Suppressor macrophage (primary cell): ENCODE data around the gene LRP1.

ENCODE experiments used
- DNase-seq, 4 experiments: peaks; one replicate each; pipeline ENCODE4 v3.0.0-alpha.2; 2020 to 2022

Gene LRP1

DNA sequence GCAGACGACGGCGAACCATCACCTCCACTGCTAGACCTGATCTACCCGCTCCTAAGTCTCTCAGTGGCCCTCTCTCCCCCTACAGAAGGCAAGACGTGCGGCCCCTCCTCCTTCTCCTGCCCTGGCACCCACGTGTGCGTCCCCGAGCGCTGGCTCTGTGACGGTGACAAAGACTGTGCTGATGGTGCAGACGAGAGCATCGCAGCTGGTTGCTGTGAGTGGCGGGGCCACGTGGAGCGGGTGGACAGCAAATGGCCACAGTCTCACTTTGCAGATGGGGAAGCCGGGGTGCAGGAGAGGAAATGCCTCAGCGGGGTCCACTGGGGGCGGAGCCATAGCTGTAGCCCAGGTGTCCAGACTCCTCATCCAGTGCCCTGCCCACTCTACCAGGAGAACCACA, 66.9 kb downstream of the LRP1 start:
- DNase-seq = no peak

DNA sequence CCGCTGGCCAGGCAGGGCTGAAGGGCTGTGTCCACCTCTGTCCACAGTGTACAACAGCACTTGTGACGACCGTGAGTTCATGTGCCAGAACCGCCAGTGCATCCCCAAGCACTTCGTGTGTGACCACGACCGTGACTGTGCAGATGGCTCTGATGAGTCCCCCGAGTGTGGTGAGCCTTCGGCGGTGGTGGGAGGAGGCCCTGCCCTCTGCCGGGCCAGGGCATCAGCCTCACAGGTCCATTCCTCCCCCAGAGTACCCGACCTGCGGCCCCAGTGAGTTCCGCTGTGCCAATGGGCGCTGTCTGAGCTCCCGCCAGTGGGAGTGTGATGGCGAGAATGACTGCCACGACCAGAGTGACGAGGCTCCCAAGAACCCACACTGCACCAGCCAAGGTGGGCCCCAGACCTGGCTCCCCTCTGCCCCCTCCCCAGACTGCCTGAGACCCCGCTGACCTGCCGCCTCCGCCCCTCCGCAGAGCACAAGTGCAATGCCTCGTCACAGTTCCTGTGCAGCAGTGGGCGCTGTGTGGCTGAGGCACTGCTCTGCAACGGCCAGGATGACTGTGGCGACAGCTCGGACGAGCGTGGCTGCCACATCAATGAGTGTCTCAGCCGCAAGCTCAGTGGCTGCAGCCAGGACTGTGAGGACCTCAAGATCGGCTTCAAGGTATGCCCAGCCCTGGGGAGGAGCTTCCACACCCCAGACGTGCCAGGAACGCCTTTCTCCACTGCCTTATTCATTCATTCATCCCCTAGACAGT, 67.5 kb downstream of the LRP1 start:
- DNase-seq = no peak

DNA sequence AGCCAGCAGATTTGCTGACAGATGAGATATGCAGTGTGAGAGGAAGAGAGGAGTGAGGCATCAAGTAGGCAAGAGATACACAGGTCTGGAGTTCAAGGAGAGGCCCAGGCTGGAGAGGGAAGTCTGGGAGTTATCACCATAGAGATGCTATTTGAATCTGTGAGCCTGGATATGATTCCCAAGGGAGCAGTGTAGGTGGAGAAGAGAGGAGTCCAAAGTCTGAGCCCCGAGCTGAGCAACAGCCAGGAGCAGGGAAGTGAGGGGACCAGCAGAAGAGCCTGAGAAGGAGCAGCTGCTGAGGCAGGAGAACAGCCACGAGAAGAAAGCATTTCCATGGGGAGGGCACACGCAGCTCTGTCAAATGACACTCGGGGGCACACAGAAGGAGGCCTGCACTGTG, 68.2 kb downstream of the LRP1 start:
- DNase-seq = no peak

DNA sequence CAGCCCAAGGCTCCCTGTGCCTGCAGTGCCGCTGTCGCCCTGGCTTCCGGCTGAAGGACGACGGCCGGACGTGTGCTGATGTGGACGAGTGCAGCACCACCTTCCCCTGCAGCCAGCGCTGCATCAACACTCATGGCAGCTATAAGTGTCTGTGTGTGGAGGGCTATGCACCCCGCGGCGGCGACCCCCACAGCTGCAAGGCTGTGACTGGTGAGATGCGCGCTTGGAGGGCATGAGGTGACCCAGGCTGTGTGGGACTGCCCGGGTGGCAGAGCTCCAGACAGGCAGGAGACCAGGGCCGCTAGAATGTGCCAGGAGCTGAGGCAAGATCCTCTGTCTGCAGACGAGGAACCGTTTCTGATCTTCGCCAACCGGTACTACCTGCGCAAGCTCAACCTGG, 68.7 kb downstream of the LRP1 start:
- DNase-seq = no peak

DNA sequence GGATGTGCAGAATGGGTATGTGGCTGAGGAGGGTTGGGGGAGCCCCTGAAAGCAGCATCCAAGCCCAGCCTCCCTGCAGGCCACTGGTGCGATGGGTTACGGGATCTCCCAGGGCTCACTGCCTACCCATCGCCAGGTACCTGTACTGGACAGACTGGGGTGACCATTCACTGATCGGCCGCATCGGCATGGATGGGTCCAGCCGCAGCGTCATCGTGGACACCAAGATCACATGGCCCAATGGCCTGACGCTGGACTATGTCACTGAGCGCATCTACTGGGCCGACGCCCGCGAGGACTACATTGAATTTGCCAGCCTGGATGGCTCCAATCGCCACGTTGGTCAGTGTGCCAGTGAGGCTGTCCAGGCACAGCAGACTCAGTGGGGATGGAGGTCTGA, 70.0 kb downstream of the LRP1 start:
- no peak for DNase-seq

DNA sequence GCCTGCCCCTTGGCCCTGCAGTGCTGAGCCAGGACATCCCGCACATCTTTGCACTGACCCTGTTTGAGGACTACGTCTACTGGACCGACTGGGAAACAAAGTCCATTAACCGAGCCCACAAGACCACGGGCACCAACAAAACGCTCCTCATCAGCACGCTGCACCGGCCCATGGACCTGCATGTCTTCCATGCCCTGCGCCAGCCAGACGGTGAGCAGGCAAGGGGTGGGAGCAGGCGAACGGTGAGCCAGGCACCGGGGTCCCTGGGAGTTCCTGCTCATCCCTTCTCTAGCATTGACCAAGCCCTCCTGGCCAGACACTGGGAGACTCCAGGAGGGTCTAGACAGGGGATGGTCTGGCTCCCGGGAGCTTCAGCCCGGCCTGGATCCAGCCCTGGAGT, 70.9 kb downstream of the LRP1 start:
- DNase-seq = no peak

DNA sequence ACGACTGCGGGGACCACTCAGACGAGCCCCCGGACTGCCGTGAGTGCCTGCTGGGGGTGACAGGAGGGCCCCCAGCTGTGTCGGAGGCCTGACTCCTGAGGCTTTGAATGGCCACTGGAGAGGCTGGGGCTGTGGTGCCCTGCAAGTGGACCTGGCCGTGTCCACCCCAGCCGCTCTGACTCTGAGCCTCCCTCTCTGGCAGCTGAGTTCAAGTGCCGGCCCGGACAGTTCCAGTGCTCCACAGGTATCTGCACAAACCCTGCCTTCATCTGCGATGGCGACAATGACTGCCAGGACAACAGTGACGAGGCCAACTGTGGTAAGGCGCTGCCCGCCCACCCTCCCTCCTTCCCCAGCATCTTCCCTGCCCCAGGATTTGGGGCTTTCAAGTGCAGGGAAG, 72.2 kb downstream of the LRP1 start:
- DNase-seq = no peak

DNA sequence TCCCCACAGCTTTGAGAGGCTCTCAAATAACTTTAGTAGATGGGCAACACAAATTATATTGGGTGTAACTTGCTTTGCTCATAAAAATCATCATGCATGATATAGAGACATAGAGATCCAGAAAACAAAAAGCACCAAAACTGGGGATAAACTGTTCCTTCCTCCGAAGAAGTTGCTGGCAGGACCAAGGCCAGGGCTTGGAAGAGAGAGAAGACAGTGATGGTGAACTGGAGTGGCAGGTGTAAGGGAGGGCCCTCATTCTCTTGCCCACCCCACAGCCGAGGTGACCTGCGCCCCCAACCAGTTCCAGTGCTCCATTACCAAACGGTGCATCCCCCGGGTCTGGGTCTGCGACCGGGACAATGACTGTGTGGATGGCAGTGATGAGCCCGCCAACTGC, 72.9 kb downstream of the LRP1 start:
- no peak for DNase-seq

DNA sequence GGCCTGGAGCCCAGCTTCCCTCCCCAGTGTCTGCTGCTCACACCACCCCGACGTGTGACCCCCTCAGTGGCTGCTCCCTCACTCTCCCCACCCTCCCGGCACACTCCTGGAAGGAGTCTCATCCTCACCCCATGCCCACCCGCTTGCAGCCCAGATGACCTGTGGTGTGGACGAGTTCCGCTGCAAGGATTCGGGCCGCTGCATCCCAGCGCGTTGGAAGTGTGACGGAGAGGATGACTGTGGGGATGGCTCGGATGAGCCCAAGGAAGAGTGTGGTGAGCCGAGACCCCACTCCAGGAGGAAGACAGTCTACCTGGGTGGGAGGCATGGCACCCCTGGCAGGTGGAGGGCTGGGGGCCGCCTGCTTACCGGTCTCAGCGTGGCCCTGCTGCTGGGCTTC, 73.3 kb downstream of the LRP1 start:
- DNase-seq = no peak

DNA sequence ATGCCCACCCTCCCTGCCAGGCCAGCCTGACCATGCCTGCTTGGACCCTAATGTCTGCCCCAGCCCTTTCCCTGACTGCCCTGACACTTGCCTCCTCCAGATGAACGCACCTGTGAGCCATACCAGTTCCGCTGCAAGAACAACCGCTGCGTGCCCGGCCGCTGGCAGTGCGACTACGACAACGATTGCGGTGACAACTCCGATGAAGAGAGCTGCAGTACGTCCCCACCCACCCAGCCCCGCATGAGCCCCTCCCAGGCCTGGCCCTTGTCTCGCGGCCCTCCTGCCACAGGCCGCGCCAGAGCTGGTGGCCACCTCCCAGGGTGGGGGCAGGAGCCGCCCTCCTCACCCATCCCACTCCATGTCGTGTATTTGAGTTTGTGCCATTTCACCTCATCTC, 74.0 kb downstream of the LRP1 start:
- DNase-seq = no peak

DNA sequence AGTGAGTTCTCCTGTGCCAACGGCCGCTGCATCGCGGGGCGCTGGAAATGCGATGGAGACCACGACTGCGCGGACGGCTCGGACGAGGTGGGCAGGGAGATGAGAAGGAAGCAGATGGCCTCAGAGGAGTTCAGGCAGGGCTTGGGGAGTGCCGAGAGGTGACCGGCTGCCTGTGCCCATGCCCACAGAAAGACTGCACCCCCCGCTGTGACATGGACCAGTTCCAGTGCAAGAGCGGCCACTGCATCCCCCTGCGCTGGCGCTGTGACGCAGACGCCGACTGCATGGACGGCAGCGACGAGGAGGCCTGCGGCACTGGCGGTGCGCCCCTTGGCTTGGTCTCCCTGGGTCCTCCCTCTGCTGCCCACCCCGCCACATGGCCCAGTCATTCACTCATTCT, 74.9 kb downstream of the LRP1 start:
- DNase-seq = no peak

DNA sequence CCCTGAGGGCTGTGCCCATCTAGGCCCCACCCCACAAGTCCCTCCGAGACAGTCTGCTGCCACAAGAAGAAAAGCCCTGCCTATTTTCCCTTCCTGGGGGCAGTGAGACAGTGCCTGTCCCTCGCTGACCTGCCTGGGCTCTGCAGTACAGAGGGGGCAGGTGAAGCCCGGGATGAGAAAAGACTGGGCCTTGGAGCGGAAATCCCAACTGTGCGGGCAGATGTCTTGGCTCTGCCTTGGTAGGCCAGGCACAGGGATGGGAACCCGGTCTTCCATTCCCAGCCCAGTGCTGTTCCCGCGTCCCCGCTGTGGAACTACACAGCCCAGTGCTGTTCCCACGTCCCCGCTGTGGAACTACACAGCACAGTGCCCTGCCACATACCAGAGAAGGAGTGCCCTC, 75.5 kb downstream of the LRP1 start:
- DNase-seq = no peak

DNA sequence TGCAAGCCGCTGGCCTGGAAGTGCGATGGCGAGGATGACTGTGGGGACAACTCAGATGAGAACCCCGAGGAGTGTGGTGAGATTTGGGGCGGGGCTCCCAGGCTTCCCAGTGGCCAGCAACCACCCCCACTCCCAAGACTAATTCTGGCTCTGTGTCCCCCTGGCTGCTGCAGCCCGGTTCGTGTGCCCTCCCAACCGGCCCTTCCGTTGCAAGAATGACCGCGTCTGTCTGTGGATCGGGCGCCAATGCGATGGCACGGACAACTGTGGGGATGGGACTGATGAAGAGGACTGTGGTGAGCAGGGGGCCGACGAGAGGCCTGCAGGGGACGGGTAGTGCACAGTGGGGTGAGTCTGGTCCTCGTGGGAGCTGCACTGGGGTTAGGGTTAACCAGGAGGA, 76.2 kb downstream of the LRP1 start:
- DNase-seq = no peak

DNA sequence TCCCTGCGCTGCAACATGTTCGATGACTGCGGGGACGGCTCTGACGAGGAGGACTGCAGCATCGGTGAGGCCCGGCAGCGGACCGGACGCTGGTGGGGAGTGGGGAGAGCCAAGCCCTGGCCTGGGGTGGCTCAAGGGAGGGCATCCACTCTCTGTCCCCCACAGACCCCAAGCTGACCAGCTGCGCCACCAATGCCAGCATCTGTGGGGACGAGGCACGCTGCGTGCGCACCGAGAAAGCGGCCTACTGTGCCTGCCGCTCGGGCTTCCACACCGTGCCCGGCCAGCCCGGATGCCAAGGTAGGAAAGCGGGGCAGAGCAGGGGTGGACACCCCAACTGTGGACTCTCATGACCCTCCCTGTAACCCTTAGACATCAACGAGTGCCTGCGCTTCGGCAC, 76.9 kb downstream of the LRP1 start:
- no peak for DNase-seq

DNA sequence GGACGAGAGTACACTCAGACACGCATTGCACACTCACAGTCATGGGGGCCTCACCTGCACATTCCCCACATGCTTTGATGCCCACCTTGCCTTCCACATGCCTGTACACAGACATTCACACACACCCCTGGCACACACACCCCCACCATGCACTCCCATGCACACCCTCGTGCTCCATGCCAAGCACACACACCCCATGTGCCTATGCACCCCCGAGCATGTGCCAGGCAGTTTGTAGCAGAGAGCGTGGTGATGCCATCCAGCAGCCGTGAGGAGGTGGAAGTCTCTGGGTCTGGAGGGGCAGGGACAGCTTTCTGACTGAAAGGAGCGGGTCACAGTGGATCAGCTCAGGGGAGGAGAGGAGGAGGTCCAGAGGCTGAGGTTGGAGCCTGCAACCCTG, 77.6 kb downstream of the LRP1 start:
- DNase-seq = no peak

DNA sequence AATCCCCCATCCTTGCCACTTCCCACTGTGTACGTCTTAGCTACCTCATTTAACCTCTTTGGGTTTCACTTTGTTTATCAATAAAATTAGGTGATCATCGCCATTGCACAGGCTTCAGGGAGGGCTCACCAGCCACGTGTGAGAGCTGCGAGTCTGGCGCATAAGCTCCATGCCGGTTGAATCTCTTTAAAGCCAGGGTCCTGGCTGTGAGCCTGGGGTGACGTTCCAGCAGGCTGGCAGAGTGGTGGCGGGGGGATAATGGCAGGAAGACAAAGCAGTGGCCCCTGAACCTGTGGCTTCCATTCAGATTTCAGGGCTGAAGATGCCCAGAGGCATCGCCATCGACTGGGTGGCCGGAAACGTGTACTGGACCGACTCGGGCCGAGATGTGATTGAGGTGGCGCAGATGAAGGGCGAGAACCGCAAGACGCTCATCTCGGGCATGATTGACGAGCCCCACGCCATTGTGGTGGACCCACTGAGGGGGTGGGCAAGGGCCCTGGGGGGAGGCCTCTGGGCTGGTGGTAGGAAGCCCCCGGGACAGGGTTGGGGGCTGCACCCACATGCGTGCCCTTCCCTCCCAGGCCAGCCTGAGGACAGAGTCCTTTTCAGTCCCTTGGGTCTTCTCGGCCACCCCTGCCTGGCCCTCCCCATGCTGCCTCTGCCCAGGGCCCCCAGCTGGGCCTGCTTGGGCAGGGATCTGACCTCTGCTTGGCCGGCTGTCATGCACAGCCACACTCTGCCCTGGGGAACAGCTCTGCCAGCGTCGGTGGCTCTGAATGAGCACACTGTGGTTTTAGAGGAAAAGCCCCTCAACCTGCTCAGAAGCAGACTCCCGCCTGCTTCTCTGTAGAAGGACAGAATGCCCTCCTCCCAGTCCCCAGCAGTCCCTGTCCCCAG, 79.7 kb downstream of the LRP1 start:
- no peak for DNase-seq

DNA sequence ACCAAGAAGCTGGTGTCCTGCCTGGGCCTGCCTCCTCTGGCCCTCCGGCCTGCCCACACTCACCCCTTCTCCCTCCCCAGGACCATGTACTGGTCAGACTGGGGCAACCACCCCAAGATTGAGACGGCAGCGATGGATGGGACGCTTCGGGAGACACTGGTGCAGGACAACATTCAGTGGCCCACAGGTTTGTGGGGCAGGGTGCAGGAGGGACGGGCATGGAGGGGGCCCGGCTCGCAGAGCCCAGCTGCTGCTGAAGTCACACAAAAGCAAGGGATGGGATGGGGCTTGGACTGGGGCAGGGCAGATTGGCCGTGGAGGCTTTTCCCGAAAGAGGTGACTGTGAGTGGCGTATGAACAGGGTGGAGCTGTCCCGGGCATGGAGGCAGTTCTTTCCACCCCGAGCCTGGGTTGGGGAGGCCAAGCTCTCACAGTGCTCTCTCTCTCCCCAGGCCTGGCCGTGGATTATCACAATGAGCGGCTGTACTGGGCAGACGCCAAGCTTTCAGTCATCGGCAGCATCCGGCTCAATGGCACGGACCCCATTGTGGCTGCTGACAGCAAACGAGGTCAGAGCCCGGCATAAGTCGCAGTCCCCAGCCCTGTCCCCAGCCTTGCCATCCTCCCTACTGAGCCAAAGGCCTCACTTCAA, 80.5 kb downstream of the LRP1 start:
- DNase-seq = no peak

DNA sequence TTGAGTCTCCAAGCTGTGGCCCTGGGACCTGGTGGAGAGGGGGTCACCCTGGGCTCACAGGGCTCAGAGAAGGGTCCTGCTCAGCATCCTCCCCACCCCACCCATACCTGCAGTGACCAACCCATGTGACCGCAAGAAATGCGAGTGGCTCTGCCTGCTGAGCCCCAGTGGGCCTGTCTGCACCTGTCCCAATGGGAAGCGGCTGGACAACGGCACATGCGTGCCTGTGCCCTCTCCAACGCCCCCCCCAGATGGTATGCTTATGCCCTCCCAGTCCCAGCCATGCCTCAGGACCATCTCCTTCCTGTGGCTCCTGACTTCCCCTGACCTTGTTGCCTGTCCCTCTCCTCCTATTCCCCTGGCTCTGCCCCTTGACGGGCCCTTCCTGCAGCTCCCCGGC, 81.6 kb downstream of the LRP1 start:
- no peak for DNase-seq

DNA sequence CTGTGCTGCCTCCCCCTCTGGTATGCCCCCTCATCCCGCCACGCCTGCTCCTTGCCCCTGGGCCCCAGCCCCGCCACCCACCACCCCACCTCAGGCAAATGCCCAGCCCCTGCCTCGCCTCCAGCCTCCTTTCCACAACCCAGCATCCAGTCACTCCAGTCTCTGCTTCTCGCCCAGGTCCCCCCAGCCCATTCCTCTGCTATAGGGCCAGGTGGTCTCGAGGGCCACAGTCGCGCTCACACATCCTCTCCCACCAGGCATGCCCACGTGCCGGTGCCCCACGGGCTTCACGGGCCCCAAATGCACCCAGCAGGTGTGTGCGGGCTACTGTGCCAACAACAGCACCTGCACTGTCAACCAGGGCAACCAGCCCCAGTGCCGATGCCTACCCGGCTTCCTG, 82.2 kb downstream of the LRP1 start:
- no peak for DNase-seq

DNA sequence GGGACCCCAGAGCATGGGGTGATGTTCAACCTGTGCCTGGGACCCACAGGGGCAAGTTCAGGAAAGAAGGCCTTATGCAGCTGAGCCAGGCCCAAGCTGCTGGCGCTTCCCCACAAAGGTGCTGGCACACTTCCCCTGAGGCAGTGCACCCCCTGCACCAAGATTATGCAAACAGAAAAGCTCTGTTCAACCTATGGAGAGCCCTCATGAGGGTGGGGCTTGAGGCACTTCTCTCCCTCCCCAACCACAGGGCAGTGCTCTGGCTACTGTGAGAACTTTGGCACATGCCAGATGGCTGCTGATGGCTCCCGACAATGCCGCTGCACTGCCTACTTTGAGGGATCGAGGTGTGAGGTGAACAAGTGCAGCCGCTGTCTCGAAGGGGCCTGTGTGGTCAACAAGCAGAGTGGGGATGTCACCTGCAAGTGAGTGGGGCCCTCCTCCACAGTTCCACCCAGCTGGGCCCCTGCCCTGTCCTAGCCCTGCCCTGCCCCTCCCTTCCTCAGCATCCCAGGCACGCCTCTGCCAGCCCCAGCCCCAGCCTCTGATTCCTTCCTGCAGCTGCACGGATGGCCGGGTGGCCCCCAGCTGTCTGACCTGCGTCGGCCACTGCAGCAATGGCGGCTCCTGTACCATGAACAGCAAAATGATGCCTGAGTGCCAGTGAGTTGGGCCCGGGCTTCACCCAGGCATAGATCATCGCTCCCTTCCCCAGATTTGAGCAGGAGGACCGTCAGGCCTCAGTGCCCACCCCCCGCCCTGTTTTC, 82.8 kb downstream of the LRP1 start:
- DNase-seq = no peak

DNA sequence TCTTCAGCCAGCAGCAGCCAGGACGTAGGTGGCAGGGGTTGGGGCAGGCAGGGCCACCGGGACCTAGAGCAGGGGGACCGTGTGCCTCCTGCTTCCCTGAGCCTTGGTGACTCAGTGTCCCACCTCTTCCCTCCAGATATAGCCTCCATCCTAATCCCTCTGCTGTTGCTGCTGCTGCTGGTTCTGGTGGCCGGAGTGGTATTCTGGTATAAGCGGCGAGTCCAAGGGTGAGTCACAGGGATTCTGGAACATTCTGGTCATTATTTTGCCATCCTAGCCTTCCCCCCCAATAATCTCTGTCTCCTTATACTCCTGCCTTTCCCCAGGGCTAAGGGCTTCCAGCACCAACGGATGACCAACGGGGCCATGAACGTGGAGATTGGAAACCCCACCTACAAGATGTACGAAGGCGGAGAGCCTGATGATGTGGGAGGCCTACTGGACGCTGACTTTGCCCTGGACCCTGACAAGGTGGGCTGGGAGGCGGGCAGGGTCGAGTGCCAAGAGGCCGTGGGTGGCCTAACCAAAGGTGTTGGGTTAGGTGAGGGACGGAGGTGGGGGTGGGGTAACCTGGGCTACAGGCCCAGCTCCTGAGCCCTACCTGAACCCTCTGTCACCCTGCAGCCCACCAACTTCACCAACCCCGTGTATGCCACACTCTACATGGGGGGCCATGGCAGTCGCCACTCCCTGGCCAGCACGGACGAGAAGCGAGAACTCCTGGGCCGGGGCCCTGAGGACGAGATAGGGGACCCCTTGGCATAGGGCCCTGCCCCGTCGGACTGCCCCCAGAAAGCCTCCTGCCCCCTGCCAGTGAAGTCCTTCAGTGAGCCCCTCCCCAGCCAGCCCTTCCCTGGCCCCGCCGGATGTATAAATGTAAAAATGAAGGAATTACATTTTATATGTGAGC, 83.8 kb downstream of the LRP1 start:
- DNase-seq = no peak

DNA sequence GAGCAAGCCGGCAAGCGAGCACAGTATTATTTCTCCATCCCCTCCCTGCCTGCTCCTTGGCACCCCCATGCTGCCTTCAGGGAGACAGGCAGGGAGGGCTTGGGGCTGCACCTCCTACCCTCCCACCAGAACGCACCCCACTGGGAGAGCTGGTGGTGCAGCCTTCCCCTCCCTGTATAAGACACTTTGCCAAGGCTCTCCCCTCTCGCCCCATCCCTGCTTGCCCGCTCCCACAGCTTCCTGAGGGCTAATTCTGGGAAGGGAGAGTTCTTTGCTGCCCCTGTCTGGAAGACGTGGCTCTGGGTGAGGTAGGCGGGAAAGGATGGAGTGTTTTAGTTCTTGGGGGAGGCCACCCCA, 84.4 kb downstream of the LRP1 start:
- no peak for DNase-seq
